Fibroblast of lung (primary cell): ENCODE measurements around the gene ANAPC16. TPM values are rescaled to one million over a fixed set of nuclear protein-coding genes. Genes with fewer than 3 reads are reported as not detected.

Source experiments
- DNase-seq, 2 donors: peaks; one replicate each; pipeline versions ENCODE4 v3.0.0 to v3.0.0-alpha.2; 2010; ENCODE audit warnings: low read depth in 2 of 2
- H2AFZ ChIP-seq: 2 replicates; pipeline ENCODE4 v1.5.1; 2012; ENCODE audit warnings: low read length, control low read depth, inconsistent platforms
- H3K27ac ChIP-seq: 2 replicates; pipeline ENCODE4 v1.5.1; 2011; ENCODE audit warnings: low read length, control low read depth; ENCODE audit not compliant: insufficient read depth
- H3K27me3 ChIP-seq: 2 replicates; pipeline ENCODE4 v1.5.1; 2011; ENCODE audit warnings: mild to moderate bottlenecking, low read length; ENCODE audit not compliant: control insufficient read depth, insufficient read depth
- H3K36me3 ChIP-seq: 2 replicates; pipeline ENCODE4 v1.5.1; 2011; ENCODE audit warnings: low read length; ENCODE audit not compliant: control insufficient read depth, insufficient read depth
- H3K4me1 ChIP-seq: 2 replicates; pipeline ENCODE4 v1.5.1; 2011; ENCODE audit warnings: low read length; ENCODE audit not compliant: control insufficient read depth, insufficient read depth; ENCODE audit errors: extremely low read depth
- H3K4me2 ChIP-seq: 2 replicates; pipeline ENCODE4 v1.5.1; 2011; ENCODE audit warnings: low read length, control low read depth; ENCODE audit not compliant: insufficient read depth; ENCODE audit errors: extremely low read depth
- H3K4me3 ChIP-seq, 4 experiments: fragments of 200-600 bp in 1 of 4; sonication (generic) in 1 of 4; replicated peaks in 1 of 4; 2 replicates each; pipeline ENCODE4 v1.5.1; 2011 to 2016; ENCODE audit warnings: low read length in 4 of 4, low read depth in 3 of 4, mild to moderate bottlenecking in 3 of 4, control low read depth in 2 of 4, inconsistent platforms in 1 of 4, mixed read lengths in 1 of 4; ENCODE audit not compliant: insufficient read depth in 1 of 4; ENCODE audit errors: control extremely low read depth in 1 of 4
- H3K79me2 ChIP-seq: 2 replicates; pipeline ENCODE4 v1.5.1; 2012; ENCODE audit warnings: mild to moderate bottlenecking, low read length, inconsistent platforms; ENCODE audit not compliant: control insufficient read depth, insufficient read depth
- H3K9ac ChIP-seq: 2 replicates; pipeline ENCODE4 v1.5.1; 2011; ENCODE audit warnings: mild to moderate bottlenecking, low read length, control low read depth; ENCODE audit not compliant: insufficient read depth
- H3K9me3 ChIP-seq: 2 replicates; pipeline ENCODE4 v1.5.1; 2012; ENCODE audit warnings: low read depth, low read length; ENCODE audit not compliant: control insufficient read depth, insufficient read depth
- H4K20me1 ChIP-seq: 2 replicates; pipeline ENCODE4 v1.5.1; 2011; ENCODE audit warnings: low read length; ENCODE audit not compliant: control insufficient read depth, insufficient read depth; ENCODE audit errors: extremely low read depth
- EZH2 ChIP-seq: IDR thresholded peaks from 2 replicates; pipeline ENCODE4 v1.5.1; 2012; ENCODE audit warnings: low read length, control low read depth, mild to moderate bottlenecking; ENCODE audit errors: missing control alignments
- polyA plus RNA-seq, 2 donors: library from polyadenylated mRNA; depleted of rRNA in 1 of 2; stranded (reverse) in 1 of 2; unstranded in 1 of 2; fragments of >200 nt; gene quantifications; 2 replicates each; pipeline ENCODE4 v1.2.1, GENCODE V29; 2011 to 2012; ENCODE audit warnings: missing spikeins in 1 of 2
- total RNA-seq: library from RNA; depleted of rRNA; stranded (reverse); fragments of >200 nt; gene quantifications from 2 replicates; pipeline ENCODE4 v1.2.1, GENCODE V29; 2014
- TF ChIP-seq, protein P1 (sequence below), 2 donors: IDR thresholded peaks in 1 of 2; conservative IDR thresholded peaks in 1 of 2; 1 replicate in 1 of 2; 2 replicates in 1 of 2; pipeline ENCODE4 v1.5.1; 2011 to 2012; ENCODE audit warnings: low read length in 2 of 2, control low read depth in 1 of 2, inconsistent platforms in 1 of 2, low read depth in 1 of 2, mild to moderate bottlenecking in 1 of 2

Gene ANAPC16
- total and polyA plus RNA-seq, 2 donors (not counting 1 experiment from before 2014, with no cell fraction given), result 47.2 to 73.6 TPM

DNA sequence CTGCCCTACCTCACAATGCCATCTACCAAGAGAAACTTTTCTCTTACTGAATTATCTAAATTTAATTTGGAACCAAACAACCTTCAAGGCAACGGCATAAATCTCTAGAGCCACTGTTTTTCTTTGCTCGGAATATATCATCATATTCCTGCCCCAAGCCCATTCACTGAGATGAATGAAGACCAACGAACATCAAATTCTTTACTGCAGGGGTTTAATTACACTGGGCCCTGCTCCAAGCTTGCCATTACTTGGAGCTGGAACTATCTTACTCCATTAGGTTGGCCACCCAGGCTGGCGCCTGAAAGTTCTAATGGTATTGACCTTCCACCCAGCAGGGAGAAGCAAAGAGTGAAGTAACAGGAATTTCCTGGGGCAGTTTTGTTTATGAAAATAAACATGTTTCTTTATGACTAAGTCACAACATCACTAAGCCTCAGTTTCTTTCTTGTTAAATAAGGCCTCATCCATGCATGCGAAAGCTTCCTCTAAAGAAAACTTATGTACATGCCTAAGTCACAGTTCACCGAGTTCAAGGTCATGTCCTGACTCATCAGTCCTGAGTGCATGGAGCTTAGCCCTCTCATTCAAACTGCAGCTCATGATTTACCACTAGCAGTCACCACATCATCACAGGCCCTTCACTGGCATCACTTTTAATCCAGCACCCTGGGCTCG lies 42.1 kb upstream of the ANAPC16 start:
- no peaks in the 10 kb centered on the region for H4K20me1 ChIP-seq
- peak; percentile 25 to 34 for DNase-seq
- H3K27ac ChIP-seq, result no peak overlapping the region
- H3K4me3 ChIP-seq, result no peak overlapping the region
- no peaks in the 10 kb centered on the region for H3K27me3 ChIP-seq
- no peaks in the 10 kb centered on the region for H3K36me3 ChIP-seq
- no peak for TF ChIP-seq EZH2
- TF ChIP-seq, protein P1, sequence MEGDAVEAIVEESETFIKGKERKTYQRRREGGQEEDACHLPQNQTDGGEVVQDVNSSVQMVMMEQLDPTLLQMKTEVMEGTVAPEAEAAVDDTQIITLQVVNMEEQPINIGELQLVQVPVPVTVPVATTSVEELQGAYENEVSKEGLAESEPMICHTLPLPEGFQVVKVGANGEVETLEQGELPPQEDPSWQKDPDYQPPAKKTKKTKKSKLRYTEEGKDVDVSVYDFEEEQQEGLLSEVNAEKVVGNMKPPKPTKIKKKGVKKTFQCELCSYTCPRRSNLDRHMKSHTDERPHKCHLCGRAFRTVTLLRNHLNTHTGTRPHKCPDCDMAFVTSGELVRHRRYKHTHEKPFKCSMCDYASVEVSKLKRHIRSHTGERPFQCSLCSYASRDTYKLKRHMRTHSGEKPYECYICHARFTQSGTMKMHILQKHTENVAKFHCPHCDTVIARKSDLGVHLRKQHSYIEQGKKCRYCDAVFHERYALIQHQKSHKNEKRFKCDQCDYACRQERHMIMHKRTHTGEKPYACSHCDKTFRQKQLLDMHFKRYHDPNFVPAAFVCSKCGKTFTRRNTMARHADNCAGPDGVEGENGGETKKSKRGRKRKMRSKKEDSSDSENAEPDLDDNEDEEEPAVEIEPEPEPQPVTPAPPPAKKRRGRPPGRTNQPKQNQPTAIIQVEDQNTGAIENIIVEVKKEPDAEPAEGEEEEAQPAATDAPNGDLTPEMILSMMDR (conservative IDR thresholded peaks at IDR 0.05 in 1 of 2, IDR thresholded peaks at IDR 0.05 in 1 of 2; ENCODE audit: low read depth in 1 of 2, low read length in 2 of 2), result no peak
- peaks cover 4% of the 10 kb centered on the region for H3K4me1 ChIP-seq
- no peaks in the 10 kb centered on the region for H3K9me3 ChIP-seq
- no peak overlapping the region for H3K9ac ChIP-seq
- H3K4me2 ChIP-seq, result no peak overlapping the region
- no peaks in the 10 kb centered on the region for H3K79me2 ChIP-seq
- no peak overlapping the region for H2AFZ ChIP-seq

DNA sequence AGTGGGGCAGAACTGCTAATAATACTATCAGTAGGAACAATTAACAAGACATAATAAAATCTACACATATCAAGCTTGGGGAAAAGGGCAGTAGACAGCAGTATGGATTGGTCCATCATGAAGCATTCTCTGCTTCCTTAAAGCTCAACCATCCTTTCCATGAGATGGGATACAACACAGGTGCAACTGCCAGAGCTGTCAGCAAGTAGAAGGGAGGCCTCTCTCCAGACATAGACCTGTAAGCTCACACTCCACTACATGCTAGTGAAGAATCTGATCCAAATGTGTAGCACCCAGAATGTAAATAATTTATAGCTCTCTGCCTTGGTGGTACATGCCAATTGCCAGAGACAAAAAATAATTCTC lies 41.5 kb upstream of the ANAPC16 start:
- no peaks in the 10 kb centered on the region for H3K36me3 ChIP-seq
- H3K27me3 ChIP-seq, result no peaks in the 10 kb centered on the region
- no peak for DNase-seq
- H3K9me3 ChIP-seq, result no peaks in the 10 kb centered on the region
- H2AFZ ChIP-seq, result no peak overlapping the region
- H3K27ac ChIP-seq, result no peak overlapping the region
- H3K9ac ChIP-seq, result no peak overlapping the region
- no peaks in the 10 kb centered on the region for H3K79me2 ChIP-seq
- no peak overlapping the region for H3K4me2 ChIP-seq
- no peak overlapping the region for H3K4me3 ChIP-seq
- no peak for TF ChIP-seq EZH2
- TF ChIP-seq, protein P1 (conservative IDR thresholded peaks at IDR 0.05 in 1 of 2, IDR thresholded peaks at IDR 0.05 in 1 of 2; ENCODE audit: low read depth in 1 of 2, low read length in 2 of 2), result no peak
- peaks cover 4% of the 10 kb centered on the region for H3K4me1 ChIP-seq
- H4K20me1 ChIP-seq, result no peaks in the 10 kb centered on the region

DNA sequence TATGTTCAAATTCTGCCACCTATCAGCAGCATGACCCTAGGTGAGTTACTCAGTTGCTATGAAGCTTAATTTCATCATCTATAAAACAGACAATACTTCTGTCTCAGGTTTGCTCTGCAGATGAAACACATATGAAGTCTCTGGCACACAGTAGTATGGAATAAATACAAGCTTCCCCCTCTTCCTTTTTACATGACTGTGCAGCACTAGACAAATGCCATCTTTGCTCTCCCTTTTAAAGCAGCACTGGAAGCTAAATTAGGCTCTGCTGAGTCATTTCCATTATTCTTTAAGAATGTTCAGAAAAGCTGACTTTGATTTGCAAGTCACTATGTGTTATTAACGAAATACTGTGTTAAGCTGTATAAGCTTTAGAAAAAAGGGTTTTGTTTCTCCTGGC lies 40.7 kb upstream of the ANAPC16 start:
- no peak overlapping the region for H3K9ac ChIP-seq
- H3K4me3 ChIP-seq, result no peak overlapping the region
- no peak overlapping the region for H3K27ac ChIP-seq
- TF ChIP-seq, protein P1 (conservative IDR thresholded peaks at IDR 0.05 in 1 of 2, IDR thresholded peaks at IDR 0.05 in 1 of 2; ENCODE audit: low read depth in 1 of 2, low read length in 2 of 2), result no peak
- TF ChIP-seq EZH2, result no peak
- peak; percentile 45 to 68 for DNase-seq
- H3K79me2 ChIP-seq, result no peaks in the 10 kb centered on the region
- H3K36me3 ChIP-seq, result no peaks in the 10 kb centered on the region
- H3K4me1 ChIP-seq, result peaks cover 4% of the 10 kb centered on the region
- H3K9me3 ChIP-seq, result no peaks in the 10 kb centered on the region
- H3K4me2 ChIP-seq, result no peak overlapping the region
- no peak overlapping the region for H2AFZ ChIP-seq
- H3K27me3 ChIP-seq, result no peaks in the 10 kb centered on the region
- H4K20me1 ChIP-seq, result no peaks in the 10 kb centered on the region
